HTR-8/SVneo (cell line): ENCODE results near the gene RAB6D.
"Not testable (repeated sequence)": the region's sequence is repeated elsewhere in the genome, so short reads cannot be mapped to it uniquely, and the experiment has no call there.

Source experiments
- DNase-seq: peaks from one replicate; pipeline ENCODE4 v3.0.0; 2011; ENCODE audit warnings: low spot score, mixed read lengths; ENCODE audit not compliant: insufficient read length
- FAIRE-seq: peaks from 2 replicates; lab custom pipeline; 2011; peaks lifted over from hg19 to GRCh38; lab: Jason Lieb, UNC

RAB6D gene

DNA sequence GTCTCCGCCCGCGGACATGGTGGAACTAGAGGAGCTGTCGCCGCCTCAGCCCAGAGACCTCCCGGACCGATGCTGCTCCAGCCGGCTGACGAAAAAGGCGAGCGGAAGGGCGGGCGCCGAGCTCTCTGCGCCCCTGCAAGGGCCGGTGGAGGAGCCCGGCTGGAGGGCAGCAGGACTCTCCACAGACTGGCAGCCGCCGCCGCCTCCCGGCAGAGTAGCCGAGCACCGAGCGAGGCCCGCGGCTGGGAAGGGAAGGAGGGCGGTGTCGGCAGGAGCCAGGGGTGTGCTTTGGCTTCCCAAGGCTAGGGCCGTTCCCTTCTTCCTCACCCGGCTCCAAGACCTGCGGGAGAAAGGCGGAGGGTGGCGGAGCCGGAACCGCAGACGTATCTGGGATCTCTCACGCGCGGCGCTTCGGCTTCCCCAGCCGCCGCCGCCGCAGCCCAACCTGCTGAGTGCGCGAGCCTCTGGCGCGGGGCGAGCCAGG lies at the start of gene RAB6D:
Gene RAB6D, minus strand, starts transcription at position 466 of the 484 bp plus-strand sequence. Its CDS starts 448 bp downstream, at position 18.
- not testable (repeated sequence) for FAIRE-seq, DNase-seq

DNA sequence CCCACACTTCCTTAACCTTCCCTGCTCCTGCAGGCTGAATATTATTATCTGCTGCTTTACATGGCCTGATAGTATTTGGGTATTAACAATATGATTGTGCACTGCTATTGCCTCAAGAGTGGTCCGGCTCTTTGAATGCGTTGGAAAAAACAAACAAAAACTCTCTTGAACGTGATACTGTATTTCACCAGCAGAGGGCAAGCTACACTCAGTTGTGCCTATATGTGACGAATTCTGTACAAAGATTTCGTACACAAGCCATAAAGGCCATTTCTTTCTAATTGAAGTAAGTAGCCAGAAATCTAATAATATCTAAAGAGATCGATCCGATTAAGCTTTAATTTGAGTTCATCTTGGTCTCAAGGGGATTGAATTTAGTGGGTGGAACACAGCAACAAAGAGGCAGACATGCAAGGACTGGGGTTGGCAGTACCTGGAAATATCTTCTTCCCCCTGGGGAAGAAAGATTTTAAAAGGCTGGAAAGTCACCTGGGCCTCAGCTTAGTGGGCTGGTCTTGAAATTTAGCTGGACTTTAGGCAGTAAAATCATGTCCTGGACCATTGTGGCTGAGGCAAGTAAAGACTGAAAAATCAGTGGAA lies 49.3 kb upstream of the RAB6D start:
- FAIRE-seq (peak; percentile 46), DNase-seq (peak; percentile 39)

DNA sequence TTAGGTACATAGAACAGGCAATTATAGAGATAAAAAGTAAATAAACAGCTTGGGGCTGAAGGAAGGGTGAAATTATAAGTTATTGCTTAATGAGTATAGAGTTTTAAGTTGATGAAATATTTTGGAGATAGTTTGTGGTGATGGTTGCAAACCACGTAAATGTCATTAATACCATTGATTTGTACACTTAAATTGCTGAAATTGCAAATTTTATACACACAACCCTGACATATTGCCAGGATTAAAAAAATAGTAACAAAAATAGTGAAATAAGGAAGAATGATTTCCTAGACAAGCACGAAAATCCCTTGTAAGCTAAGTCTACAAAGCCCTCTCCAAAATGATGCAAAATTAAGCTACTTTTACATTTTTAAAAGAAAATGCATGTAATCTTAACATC lies 46.2 kb upstream of the RAB6D start:
- no peak for DNase-seq
- no peak for FAIRE-seq

DNA sequence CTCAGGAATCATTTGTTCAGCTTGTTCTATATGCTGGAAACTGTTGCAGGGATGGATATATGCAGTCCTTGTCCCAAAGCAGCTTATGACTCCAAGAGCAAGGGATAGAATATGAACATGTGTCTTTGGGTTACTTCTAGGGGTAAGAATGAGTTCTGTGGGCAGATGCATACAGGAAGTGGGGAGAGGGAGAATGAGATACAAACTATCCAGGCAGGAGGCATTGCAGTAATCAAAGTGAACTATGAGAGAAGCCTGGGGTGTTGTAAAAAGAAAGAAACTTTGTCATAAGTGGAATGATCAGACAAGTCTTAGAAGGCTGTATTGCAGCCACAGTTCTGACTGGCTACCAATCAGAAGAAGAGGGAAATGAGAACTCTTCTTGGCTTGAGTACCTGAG lies 44.8 kb upstream of the RAB6D start:
- DNase-seq (no peak), FAIRE-seq (no peak)

GRCh38 chr2:131408207-131408606 lies 44.2 kb upstream of the RAB6D start:
- FAIRE-seq (no peak), DNase-seq (no peak)

DNA sequence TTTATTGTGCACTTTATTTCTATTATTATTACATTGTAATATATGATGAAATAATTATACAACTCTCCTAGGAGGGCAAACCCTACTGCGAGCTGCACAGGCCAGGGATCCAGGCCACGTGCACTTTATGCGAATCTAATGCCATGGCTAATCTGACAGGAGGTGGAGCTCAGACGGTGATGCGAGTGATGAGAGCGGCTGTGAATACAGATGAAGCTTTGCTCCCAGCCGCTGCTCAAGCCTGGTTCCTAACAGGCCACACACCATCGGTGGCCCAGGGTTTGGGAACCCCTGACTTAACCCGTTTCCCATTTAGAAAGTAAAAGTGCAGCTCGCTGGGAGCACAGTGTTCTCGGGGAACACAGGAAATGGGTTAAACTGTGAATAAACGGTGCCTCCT lies 40.8 kb upstream of the RAB6D start:
- FAIRE-seq (no peak), DNase-seq (no peak)

- FAIRE-seq: no peak
- DNase-seq: no peak
Observed at GRCh38 chr2:131402320-131403039, 38.5 kb upstream of the RAB6D start.

DNA sequence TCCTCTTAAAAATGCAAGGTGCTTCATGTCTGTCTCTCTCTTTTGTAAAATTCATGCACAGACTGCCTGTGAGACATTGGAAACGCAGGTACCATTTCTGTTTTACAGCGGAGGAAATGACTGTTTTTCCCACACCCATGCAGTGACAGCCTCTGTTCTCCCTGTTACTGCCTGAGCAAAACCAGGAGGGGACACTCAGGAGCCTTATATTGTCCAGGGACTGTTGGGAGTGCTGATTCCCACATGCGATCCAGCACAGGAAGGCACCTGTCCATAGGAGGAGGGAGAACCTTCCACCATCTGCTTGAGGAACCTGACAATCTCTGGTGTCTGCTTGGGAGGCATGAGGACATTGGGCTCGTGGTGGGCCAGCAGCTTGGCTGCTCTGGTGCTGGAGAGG lies 36.9 kb upstream of the RAB6D start:
- DNase-seq: no peak
- FAIRE-seq: no peak

DNA sequence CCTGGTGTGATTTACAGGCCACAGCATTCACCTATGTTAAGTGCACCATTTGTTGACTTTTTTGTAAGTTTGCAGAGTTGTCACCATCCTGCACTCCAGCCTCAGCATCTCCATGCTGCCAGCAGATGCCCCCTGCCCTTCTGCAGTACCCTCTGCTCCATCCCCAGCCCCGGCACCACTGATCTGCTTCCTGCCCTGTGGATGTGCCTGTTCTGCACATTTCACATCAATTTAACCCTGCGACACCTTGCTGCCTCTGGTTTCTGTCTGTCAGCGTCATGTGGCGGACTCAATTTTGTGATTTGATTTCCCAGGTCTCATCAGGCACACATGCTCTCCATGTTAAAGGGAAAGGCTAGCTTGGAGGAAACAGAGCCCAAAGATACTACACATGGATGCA lies 36.5 kb upstream of the RAB6D start:
- peak; percentile 28 for FAIRE-seq
- DNase-seq: not testable (repeated sequence)

DNA sequence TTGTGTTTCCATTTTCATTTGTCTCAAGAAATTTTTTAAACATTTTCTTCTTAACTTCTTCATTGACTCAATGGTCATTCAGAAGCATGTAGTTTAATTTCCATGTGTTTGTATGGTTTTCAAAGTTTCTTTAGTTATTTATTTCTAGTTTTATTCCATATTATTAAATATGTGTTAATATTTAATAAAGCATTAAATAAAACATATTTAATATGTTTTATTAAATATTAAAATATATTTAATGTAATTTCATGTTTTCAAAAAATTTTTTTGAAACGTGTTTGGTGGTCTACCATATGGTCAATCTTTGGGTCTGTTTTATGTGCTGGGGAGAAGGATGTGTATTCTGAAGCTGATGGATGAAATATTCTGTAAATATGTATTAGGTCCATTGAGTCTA lies 32.2 kb upstream of the RAB6D start:
- not testable (repeated sequence) for DNase-seq, FAIRE-seq

DNA sequence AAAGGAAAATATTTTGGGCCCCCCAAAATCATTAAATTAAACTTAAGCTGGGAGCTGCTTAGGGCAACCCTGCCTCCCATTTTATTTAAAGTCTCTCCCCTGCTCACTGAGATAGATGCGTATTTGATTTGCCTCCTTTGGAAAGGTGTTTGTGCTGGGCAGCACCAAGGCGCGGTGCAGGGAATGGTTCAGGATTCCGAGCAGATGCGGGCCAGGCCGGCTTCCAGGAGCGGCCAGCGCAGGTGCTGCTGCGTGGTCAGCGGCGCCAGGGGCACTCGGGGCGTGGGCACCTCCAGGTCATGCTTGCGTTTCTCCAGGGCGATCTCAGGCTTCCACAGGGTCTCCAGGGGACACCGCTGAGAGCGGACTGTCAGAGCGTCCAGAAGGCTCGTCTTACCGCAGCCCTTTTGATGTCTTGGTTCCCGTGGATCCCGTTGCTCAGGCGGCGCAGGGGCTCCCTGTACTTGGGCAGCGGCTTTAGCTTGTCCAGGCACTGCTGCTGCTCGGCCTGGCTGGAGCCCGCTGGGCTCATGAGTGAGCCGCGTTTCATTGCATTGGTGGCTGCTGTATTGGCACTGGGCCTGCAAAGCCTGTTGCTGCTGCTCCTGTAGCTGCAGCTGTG lies 31.2 kb upstream of the RAB6D start:
- not testable (repeated sequence) for FAIRE-seq, DNase-seq

- no peak for DNase-seq
- FAIRE-seq: no peak
Observed at GRCh38 chr2:131394147-131394931, 30.4 kb upstream of the RAB6D start.

DNA sequence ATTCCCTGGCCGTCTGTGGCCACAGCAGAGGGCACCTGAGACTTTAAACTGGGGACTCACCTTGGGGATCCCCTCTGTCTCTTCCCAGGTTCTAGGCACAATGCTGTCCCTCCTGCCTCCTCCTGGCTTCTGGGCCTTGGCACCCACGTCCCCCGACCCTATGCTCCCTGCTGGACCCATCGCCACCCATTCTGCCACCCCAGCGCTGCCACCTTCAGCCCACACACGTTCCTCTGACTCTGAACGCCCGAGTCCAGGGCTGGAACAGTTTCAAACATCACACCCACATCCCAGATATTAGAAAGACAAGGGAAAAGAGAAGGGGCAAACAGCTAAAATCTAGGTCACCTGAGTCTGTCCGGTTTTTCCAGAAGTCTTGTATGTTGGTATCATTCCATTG lies 28.0 kb upstream of the RAB6D start:
- not testable (repeated sequence) for FAIRE-seq, DNase-seq

DNA sequence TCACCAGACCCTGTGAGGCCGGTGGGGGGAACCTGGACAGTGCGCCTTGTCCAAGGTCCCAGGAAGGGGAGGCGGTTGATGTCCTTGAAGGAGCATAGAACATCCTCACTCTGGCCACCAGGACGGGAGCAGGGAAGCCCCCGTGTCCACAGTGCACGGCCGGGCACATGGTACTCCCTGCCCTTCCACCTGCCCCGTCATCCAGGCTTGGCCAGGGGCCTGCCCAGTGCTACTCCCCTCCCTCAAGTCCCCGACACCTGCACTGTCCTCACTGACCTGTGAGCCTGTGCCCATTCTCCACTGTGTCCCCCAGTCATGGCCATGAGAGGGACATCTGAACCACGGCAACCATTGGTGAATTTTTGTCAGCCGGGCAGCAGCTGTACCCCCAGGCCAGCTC lies 27.5 kb upstream of the RAB6D start:
- DNase-seq, FAIRE-seq: not testable (repeated sequence)

GRCh38 chr2:131390495-131391130 lies 26.6 kb upstream of the RAB6D start:
- not testable (repeated sequence) for FAIRE-seq, DNase-seq

- no peak for FAIRE-seq
- no peak for DNase-seq
Observed at GRCh38 chr2:131389657-131390056, 25.7 kb upstream of the RAB6D start.

DNA sequence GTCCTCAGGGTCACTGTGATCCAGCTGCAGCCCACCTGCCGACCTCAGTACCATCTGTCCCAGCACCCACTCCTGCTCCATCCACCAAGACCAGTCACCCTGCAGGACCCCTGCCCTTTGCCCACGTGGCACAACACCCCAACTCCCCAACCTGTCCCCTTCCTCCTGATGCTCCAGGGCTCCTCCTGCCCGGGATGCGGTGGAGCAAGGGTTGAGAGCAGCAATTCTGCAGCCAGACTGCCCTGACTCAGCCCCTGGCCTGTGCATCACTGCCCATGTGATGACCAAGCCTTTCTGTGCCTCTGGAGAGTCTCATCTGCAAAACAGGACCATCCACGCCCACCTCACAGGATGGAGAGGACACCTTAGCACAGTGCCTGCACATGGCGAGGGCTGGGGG lies 24.9 kb upstream of the RAB6D start:
- not testable (repeated sequence) for DNase-seq, FAIRE-seq

GRCh38 chr2:131373111-131373510 lies 9.1 kb upstream of the RAB6D start:
- not testable (repeated sequence) for FAIRE-seq, DNase-seq

- FAIRE-seq: no peak
Observed at GRCh38 chr2:131369954-131370353, 6.0 kb upstream of the RAB6D start.

More at GRCh38 chr2:131369954-131370353, 6.0 kb upstream of the RAB6D start:
- no peak for DNase-seq
